OCI-LY1 (cell line): ENCODE data around the gene SPRY2.

Experiments used
- EZH2 ChIP-seq: fragments of 200-600 bp; sonication (generic), shearing (Covaris generic); IDR thresholded peaks from 2 replicates; pipeline ENCODE4 v1.8.0; 2017; ENCODE audit warnings: borderline replicate concordance, mixed run types, mild to moderate bottlenecking, antibody characterized with exemption, low read length, moderate library complexity, mixed read lengths
- TF ChIP-seq, protein P1 (sequence below): fragments of 200-600 bp; sonication (generic), shearing (Covaris generic); IDR thresholded peaks from 2 replicates; pipeline ENCODE4 v1.5.1; 2017; ENCODE audit warnings: mild to moderate bottlenecking, antibody characterized with exemption, low read length, moderate library complexity, mixed read lengths

DNA sequence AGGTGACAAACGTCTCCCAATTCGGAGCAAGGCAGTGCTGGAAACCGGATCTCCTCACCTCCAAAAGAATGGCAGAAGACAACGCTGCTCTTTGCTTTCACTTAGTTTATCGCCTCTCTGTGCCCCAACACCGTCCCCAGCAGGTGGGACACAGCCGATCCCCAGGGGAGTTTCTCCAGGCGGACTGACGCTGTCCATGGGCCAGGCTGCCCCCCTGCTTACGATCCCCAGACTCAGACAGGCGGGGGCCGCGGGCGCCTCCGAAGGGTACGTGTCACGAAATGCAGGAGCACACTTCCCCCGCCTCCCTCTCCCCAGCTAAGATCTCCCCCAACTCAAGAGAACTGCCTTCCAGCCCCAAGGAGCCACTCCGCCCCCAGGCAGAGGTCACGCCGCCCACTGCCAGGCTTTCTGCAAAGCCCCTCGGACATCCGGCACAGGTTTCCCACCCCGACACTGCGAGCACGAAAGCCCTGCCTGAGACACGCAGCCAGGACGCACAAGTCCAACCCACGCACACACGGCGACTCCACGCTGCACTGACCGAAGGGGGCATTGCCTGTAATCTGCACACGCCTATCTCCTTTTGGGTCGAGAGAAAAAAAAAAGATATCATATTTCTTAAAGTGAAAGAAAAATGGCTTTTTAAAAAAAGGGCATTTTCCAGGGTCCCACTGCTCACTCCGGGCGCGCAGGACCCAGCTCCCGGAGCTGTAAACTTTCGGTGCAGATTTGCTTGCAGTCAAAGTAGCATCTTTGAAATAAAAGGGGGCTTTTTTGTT is 2.0 kb downstream of the SPRY2 start:
- TF ChIP-seq, protein P1, sequence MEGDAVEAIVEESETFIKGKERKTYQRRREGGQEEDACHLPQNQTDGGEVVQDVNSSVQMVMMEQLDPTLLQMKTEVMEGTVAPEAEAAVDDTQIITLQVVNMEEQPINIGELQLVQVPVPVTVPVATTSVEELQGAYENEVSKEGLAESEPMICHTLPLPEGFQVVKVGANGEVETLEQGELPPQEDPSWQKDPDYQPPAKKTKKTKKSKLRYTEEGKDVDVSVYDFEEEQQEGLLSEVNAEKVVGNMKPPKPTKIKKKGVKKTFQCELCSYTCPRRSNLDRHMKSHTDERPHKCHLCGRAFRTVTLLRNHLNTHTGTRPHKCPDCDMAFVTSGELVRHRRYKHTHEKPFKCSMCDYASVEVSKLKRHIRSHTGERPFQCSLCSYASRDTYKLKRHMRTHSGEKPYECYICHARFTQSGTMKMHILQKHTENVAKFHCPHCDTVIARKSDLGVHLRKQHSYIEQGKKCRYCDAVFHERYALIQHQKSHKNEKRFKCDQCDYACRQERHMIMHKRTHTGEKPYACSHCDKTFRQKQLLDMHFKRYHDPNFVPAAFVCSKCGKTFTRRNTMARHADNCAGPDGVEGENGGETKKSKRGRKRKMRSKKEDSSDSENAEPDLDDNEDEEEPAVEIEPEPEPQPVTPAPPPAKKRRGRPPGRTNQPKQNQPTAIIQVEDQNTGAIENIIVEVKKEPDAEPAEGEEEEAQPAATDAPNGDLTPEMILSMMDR: no peak
- TF ChIP-seq EZH2: no peak
